SK-N-SH treated with all-trans-retinoic acid at 6 μM for 48 hours (cell line): ENCODE data around the gene CTSD.

Source experiments
- ESRRG ChIP-seq: fragments of 250-450 bp; sonication (Bioruptor Pico); IDR thresholded peaks from 2 replicates; pipeline ENCODE4 v1.6.1; 2021; ENCODE audit warnings: mild to moderate bottlenecking
- ISL1 ChIP-seq: fragments of 250-450 bp; sonication (Bioruptor Pico); IDR thresholded peaks from 2 replicates; pipeline ENCODE4 v2.1.2; 2022; ENCODE audit warnings: mild to moderate bottlenecking, moderate library complexity
- PATZ1 ChIP-seq: fragments of 250-450 bp; sonication (Bioruptor Pico); IDR thresholded peaks from 2 replicates; pipeline ENCODE4 v1.8.0; 2020; ENCODE audit warnings: mild to moderate bottlenecking, moderate library complexity, borderline replicate concordance
- POU6F1 ChIP-seq: fragments of 250-450 bp; sonication (Bioruptor Pico); IDR thresholded peaks from 2 replicates; pipeline ENCODE4 v1.8.0; 2021; ENCODE audit warnings: low read depth, mild to moderate bottlenecking, moderate library complexity, borderline replicate concordance
- ZNF565 ChIP-seq: fragments of 450-650 bp; formaldehyde crosslinking; conservative IDR thresholded peaks from 2 replicates; pipeline ENCODE4 v1.5.0; 2020; ENCODE audit warnings: low read depth, mild to moderate bottlenecking, moderate library complexity

DNA sequence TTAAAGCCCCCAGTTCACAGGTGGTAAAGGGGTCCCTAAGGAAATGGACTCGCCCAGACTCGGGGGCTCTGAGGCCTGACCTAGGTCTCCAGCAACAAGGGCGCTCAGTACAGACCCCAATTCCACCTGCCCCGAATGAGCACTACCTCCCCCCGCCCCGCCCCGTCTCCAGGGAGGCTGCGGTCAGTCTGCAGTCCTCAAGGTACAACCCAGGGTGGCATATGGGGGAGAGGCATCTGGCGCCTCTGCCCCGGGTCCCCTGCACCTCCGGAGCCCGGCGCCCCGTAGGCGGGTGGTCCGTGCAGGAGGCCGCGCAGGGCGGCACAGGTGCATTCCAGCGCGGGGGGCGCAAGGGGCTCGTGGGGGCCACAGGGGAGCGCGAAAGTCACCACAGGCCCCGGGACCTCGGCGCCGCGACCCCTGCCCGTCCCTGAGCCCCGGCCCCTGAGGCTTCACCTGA lies 361 bp downstream of the CTSD start:
- no peak for TF ChIP-seq POU6F1
- no peak for TF ChIP-seq ZNF565 (CRISPR knock-in tag)
- TF ChIP-seq ISL1 (CRISPR knock-in tag), result no peak
- TF ChIP-seq ESRRG, result no peak
- TF ChIP-seq PATZ1 (CRISPR knock-in tag), result no peak
